ENCODE data around the gene TTC28. TPM values are rescaled to one million over a fixed set of nuclear protein-coding genes. Genes with fewer than 3 reads are reported as not detected.
"Not testable (repeated sequence)": the region's sequence is repeated elsewhere in the genome, so short reads cannot be mapped to it uniquely, and the experiment has no call there.

The TTC28 gene
- 10 to 100 TPM in 2 of 3 donors, 1 to 10 TPM in 1; 9.6 to 32.3 (median 13.2) TPM for total RNA-seq
- long read RNA-seq, donor 1, partial matches to known transcripts, result 3 of 7 reads
- long read RNA-seq, donor 1, other reads (novel, unspliced or antisense), result 4 of 7 reads
- long read RNA-seq, donor 2, partial matches to known transcripts, result 0 of 1 reads
- long read RNA-seq, donor 2, other reads (novel, unspliced or antisense), result 1 of 1 reads

GRCh38 chr22:28679611-28680287, at the start of gene TTC28:
TSS of gene TTC28 (minus strand) at chr22:28679840. CDS start at chr22:28679723, 117 bp downstream.
- H3K4me1 ChIP-seq (ENCODE audit: low read depth); H3K9me3 ChIP-seq; H3K36me3 ChIP-seq (ENCODE audit: low read depth); ATAC-seq; intact Hi-C loops (cut with DNase I, micrococcal nuclease): not testable (repeated sequence)
- DNase-seq, result peak; percentile 60 to 82 (median 75)
- H3K4me3 ChIP-seq, result peak within 1 kb of the TSS; percentile 41

- Histone ChIP-seq H3K4me3 (no peak overlapping the region), H3K4me1 (ENCODE audit: low read depth) (no peaks in the 10 kb centered on the region), H3K9me3 (no peaks in the 10 kb centered on the region), H3K36me3 (ENCODE audit: low read depth) (no peaks in the 10 kb centered on the region)
- no peak for ATAC-seq
- intact Hi-C loops (cut with DNase I, micrococcal nuclease), result no loop called here
- TF ChIP-seq CTCF (IDR thresholded peaks at IDR 0.05), result no peak
- DNase-seq, result no peak
These were observed 49.1 kb upstream of the TTC28 start for GRCh38 chr22:28728621-28729313.

GRCh38 chr22:28728002-28728401, 48.4 kb upstream of the TTC28 start:
- Histone ChIP-seq H3K4me3 (no peak overlapping the region), H3K36me3 (ENCODE audit: low read depth) (no peaks in the 10 kb centered on the region), H3K9me3 (no peaks in the 10 kb centered on the region), H3K4me1 (ENCODE audit: low read depth) (no peaks in the 10 kb centered on the region)
- DNase-seq, result no peak
- ATAC-seq, result no peak
- TF ChIP-seq CTCF (IDR thresholded peaks at IDR 0.05), result no peak
- intact Hi-C loops (cut with DNase I, micrococcal nuclease), result no loop called here

GRCh38 chr22:28718044-28718443, 38.4 kb upstream of the TTC28 start:
- ATAC-seq (no peak), DNase-seq (no peak)
- intact Hi-C loops (cut with DNase I, micrococcal nuclease), result no loop called here
- Histone ChIP-seq H3K36me3 (ENCODE audit: low read depth) (no peaks in the 10 kb centered on the region), H3K4me1 (ENCODE audit: low read depth) (no peaks in the 10 kb centered on the region), H3K4me3 (no peak overlapping the region), H3K9me3 (no peaks in the 10 kb centered on the region)
- TF ChIP-seq CTCF (IDR thresholded peaks at IDR 0.05), result no peak

GRCh38 chr22:28716686-28717085, 37.0 kb upstream of the TTC28 start:
- no peak for TF ChIP-seq CTCF (IDR thresholded peaks at IDR 0.05)
- intact Hi-C loops (cut with DNase I, micrococcal nuclease), result no loop called here

GRCh38 chr22:28715611-28716010, 36.0 kb upstream of the TTC28 start:
- Histone ChIP-seq H3K9me3 (no peaks in the 10 kb centered on the region), H3K4me3 (no peak overlapping the region), H3K4me1 (ENCODE audit: low read depth) (no peaks in the 10 kb centered on the region), H3K36me3 (ENCODE audit: low read depth) (no peaks in the 10 kb centered on the region)
- DNase-seq (no peak), ATAC-seq (no peak)
- no peak for TF ChIP-seq CTCF (IDR thresholded peaks at IDR 0.05)
- intact Hi-C loops (cut with DNase I, micrococcal nuclease), result no loop called here

More at GRCh38 chr22:28716686-28717085, 37.0 kb upstream of the TTC28 start:
- Histone ChIP-seq H3K4me3 (no peak overlapping the region), H3K4me1 (ENCODE audit: low read depth) (no peaks in the 10 kb centered on the region), H3K9me3 (no peaks in the 10 kb centered on the region), H3K36me3 (ENCODE audit: low read depth) (no peaks in the 10 kb centered on the region)
- ATAC-seq (no peak), DNase-seq (no peak)

All from mucosa of descending colon (tissue), 3 donors.